AG09309 (cell line): ENCODE measurements around the gene ZNF26.

Source experiments
- DNase-seq: peaks from one replicate; pipeline ENCODE4 v3.0.0-alpha.2; 2010; ENCODE audit warnings: low read depth
- H3K4me3 ChIP-seq: 2 replicates; pipeline ENCODE4 v1.5.1; 2011; ENCODE audit warnings: mild to moderate bottlenecking, low read depth, low read length, moderate library complexity; ENCODE audit not compliant: control insufficient read depth
- CTCF ChIP-seq: IDR thresholded peaks from 2 replicates; pipeline ENCODE4 v1.5.1; 2011; ENCODE audit warnings: mild to moderate bottlenecking, low read depth, low read length, inconsistent platforms; ENCODE audit not compliant: insufficient read depth, control insufficient read depth; ENCODE audit errors: missing control alignments

ZNF26 gene

GRCh38 chr12:133038118-133038709 lies 52.0 kb downstream of the ZNF26 start:
- no peak for DNase-seq
- peak overlapping the region; percentile 65 for H3K4me3 ChIP-seq
- no peak for TF ChIP-seq CTCF

GRCh38 chr12:133046698-133047097 lies 60.5 kb downstream of the ZNF26 start:
- no peak for TF ChIP-seq CTCF
- no peak for DNase-seq
- no peak overlapping the region for H3K4me3 ChIP-seq

GRCh38 chr12:133057446-133057845 lies 71.3 kb downstream of the ZNF26 start:
- TF ChIP-seq CTCF: no peak
- no peak for DNase-seq
- H3K4me3 ChIP-seq: no peak overlapping the region

- H3K4me3 ChIP-seq: no peak overlapping the region
- no peak for TF ChIP-seq CTCF
- DNase-seq: no peak
Observed at GRCh38 chr12:133058203-133059113, 72.3 kb downstream of the ZNF26 start.

GRCh38 chr12:133061954-133062353 lies 75.8 kb downstream of the ZNF26 start:
- TF ChIP-seq CTCF: no peak
- H3K4me3 ChIP-seq: no peak overlapping the region
- no peak for DNase-seq

GRCh38 chr12:133063556-133063955 lies 77.4 kb downstream of the ZNF26 start:
- no peak for DNase-seq
- no peak for TF ChIP-seq CTCF
- H3K4me3 ChIP-seq: no peak overlapping the region
